Measurements from ENCODE around the gene TPST2.

TPST2 gene

DNA sequence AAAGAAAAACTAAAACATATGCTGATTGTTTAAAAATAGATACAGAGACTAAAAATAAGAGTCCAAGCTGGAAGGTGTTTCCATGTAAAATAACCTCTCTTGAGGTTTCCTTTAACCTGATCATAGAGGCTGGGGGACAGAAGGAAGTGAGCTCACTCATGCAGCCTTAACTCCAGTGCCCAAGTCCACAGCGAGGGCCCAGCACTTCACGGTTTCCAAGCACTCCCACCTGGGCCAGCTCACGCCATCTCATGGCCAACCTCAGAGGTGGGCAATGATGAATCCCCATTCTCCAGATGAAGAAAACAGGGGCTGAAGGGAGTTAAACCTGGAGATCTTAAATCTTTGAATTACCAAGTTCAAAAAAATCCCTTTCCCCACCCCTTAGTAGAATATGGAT lies 62.8 kb downstream of the TPST2 start:
- ATAC-seq (ENCODE audit: insufficient read depth, low read depth) (no peak), DNase-seq (no peak)
- TF ChIP-seq EZH2 (IDR thresholded peaks at IDR 0.05; ENCODE audit: borderline replicate concordance, low read depth, low read length, severe bottlenecking) (no peak), CTCF (IDR thresholded peaks at IDR 0.05; ENCODE audit: borderline replicate concordance, extremely low read depth, low read length, poor library complexity, severe bottlenecking) (no peak)
- no peaks in the 10 kb centered on the region for H4K20me1 ChIP-seq (ENCODE audit: insufficient read depth, low read length)
- H2AFZ ChIP-seq (ENCODE audit: low read depth, low read length): no peak overlapping the region
- H3K9ac ChIP-seq (ENCODE audit: low read depth, low read length): no peak overlapping the region
- H3K36me3 ChIP-seq (ENCODE audit: insufficient read depth, low read length): peaks cover 20% of the 10 kb centered on the region
- no peaks in the 10 kb centered on the region for H3K79me2 ChIP-seq (ENCODE audit: insufficient read depth, low read length)
- H3K4me3 ChIP-seq (ENCODE audit: low read depth in 1 of 2, low read length in 2 of 2): no peak overlapping the region
- no peaks in the 10 kb centered on the region for H3K27me3 ChIP-seq (ENCODE audit: insufficient read depth, low read length, poor library complexity)
- no peaks in the 10 kb centered on the region for H3K9me3 ChIP-seq (ENCODE audit: insufficient read depth, low read length, severe bottlenecking)
- H3K27ac ChIP-seq (ENCODE audit: low read length): no peak overlapping the region
- H3K4me1 ChIP-seq (ENCODE audit: insufficient read depth, low read length): no peaks in the 10 kb centered on the region
- H3K4me2 ChIP-seq (ENCODE audit: insufficient read depth, low read length): no peak overlapping the region

DNA sequence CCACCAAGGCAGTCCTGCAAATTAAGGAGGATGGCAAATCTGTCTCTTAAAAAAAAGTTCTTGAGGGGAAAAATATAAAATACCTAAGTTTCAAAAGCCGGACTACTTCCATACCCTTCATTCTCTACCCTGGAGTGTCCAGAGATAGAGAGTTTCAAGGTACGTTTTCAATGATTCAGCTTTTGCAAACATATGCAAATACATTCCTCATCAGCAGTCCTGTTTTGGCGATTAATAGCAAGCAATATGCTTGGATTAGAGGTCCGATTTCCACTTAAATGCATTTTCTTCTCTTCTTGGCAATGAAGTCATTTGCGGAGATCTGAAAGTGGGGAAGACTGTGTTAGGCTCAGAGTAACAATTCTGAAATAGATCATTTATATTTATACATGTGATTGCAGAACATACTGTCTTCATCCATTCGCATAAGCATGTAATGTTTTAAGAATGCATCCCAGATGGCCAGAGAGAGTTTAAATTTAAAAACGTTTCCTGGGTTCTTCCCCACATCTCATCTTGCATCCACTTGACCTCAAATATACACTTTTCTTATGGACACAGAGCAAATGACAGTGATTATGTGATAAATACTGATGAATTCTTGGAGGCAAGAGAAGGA lies 63.9 kb downstream of the TPST2 start:
- no peaks in the 10 kb centered on the region for H3K27me3 ChIP-seq (ENCODE audit: insufficient read depth, low read length, poor library complexity)
- H3K36me3 ChIP-seq (ENCODE audit: insufficient read depth, low read length): peaks cover 16% of the 10 kb centered on the region
- no peaks in the 10 kb centered on the region for H3K9me3 ChIP-seq (ENCODE audit: insufficient read depth, low read length, severe bottlenecking)
- ATAC-seq (ENCODE audit: insufficient read depth, low read depth): no peak
- H3K9ac ChIP-seq (ENCODE audit: low read depth, low read length): no peak overlapping the region
- H3K4me2 ChIP-seq (ENCODE audit: insufficient read depth, low read length): no peak overlapping the region
- TF ChIP-seq CTCF (IDR thresholded peaks at IDR 0.05; ENCODE audit: borderline replicate concordance, extremely low read depth, low read length, poor library complexity, severe bottlenecking) (no peak), EZH2 (IDR thresholded peaks at IDR 0.05; ENCODE audit: borderline replicate concordance, low read depth, low read length, severe bottlenecking) (no peak)
- DNase-seq: no peak
- no peak overlapping the region for H2AFZ ChIP-seq (ENCODE audit: low read depth, low read length)
- no peaks in the 10 kb centered on the region for H3K79me2 ChIP-seq (ENCODE audit: insufficient read depth, low read length)
- no peaks in the 10 kb centered on the region for H3K4me1 ChIP-seq (ENCODE audit: insufficient read depth, low read length)
- H4K20me1 ChIP-seq (ENCODE audit: insufficient read depth, low read length): no peaks in the 10 kb centered on the region
- H3K4me3 ChIP-seq (ENCODE audit: low read depth in 1 of 2, low read length in 2 of 2): no peak overlapping the region
- H3K27ac ChIP-seq (ENCODE audit: low read length): no peak overlapping the region

GRCh38 chr22:26524870-26525269 lies 65.1 kb downstream of the TPST2 start:
- no peak overlapping the region for H3K27ac ChIP-seq (ENCODE audit: low read length)
- TF ChIP-seq EZH2 (IDR thresholded peaks at IDR 0.05; ENCODE audit: borderline replicate concordance, low read depth, low read length, severe bottlenecking): no peak
- TF ChIP-seq CTCF (IDR thresholded peaks at IDR 0.05; ENCODE audit: borderline replicate concordance, extremely low read depth, low read length, poor library complexity, severe bottlenecking): no peak
- no peaks in the 10 kb centered on the region for H3K79me2 ChIP-seq (ENCODE audit: insufficient read depth, low read length)
- peaks cover 13% of the 10 kb centered on the region for H3K36me3 ChIP-seq (ENCODE audit: insufficient read depth, low read length)
- DNase-seq: no peak
- no peak overlapping the region for H3K4me2 ChIP-seq (ENCODE audit: insufficient read depth, low read length)
- no peaks in the 10 kb centered on the region for H3K4me1 ChIP-seq (ENCODE audit: insufficient read depth, low read length)
- H3K4me3 ChIP-seq (ENCODE audit: low read depth in 1 of 2, low read length in 2 of 2): no peak overlapping the region
- H3K9ac ChIP-seq (ENCODE audit: low read depth, low read length): no peak overlapping the region
- no peaks in the 10 kb centered on the region for H3K9me3 ChIP-seq (ENCODE audit: insufficient read depth, low read length, severe bottlenecking)
- H2AFZ ChIP-seq (ENCODE audit: low read depth, low read length): no peak overlapping the region
- no peaks in the 10 kb centered on the region for H4K20me1 ChIP-seq (ENCODE audit: insufficient read depth, low read length)
- no peak for ATAC-seq (ENCODE audit: insufficient read depth, low read depth)
- H3K27me3 ChIP-seq (ENCODE audit: insufficient read depth, low read length, poor library complexity): no peaks in the 10 kb centered on the region
